ENCODE data around the gene ADAP1.
"Not testable (repeated sequence)": the region's sequence is repeated elsewhere in the genome, so short reads cannot be mapped to it uniquely, and the experiment has no call there.

Gene ADAP1, protein sequence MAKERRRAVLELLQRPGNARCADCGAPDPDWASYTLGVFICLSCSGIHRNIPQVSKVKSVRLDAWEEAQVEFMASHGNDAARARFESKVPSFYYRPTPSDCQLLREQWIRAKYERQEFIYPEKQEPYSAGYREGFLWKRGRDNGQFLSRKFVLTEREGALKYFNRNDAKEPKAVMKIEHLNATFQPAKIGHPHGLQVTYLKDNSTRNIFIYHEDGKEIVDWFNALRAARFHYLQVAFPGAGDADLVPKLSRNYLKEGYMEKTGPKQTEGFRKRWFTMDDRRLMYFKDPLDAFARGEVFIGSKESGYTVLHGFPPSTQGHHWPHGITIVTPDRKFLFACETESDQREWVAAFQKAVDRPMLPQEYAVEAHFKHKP

DNA sequence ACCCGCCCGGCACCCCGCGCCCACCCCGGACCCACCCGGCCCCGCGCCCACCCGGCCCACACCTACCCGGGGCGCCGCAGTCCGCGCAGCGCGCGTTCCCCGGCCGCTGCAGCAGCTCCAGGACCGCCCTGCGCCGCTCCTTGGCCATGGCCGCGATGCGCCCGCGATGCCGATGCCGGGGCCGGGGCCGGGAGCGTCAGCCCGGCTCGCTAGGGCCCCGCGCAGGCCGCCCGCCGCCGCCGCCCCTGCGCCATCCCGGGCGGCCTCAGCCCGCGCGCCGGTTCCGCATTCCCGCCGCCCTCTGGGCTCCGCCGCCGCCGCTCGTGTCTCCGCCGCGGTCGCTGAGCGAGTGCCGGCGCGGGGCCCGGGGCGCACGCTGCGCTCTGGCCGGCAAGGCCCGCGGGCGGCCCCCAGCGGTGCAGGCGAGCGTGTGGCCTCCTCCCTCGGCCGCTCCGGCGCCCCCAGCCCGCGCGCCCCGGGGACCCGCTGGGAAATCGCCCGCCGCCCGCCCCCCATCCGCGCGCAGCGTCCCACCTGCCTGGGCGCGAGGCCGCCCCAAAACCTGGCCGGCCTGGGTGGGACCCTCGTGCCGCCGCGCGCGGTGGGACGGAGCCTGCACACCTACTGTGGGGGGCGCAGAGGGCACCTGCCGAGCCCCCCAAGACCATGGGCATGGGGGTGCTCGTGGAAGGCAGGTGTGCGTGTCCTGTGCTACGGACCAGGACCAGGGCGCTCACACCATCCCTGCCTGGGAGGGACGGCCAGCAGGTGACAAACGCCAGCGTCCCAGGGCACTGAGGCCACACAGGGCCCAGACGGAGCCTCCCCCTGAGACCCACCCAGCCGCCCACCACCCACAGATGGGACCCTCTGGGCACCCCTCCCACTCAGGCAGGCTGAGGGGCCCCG lies at the start of gene ADAP1:
ADAP1 (minus strand) TSS at position 351 of the 909 bp plus-strand sequence; CDS start at position 148, 203 bp downstream.
- no peak for DNase-seq (ENCODE audit: low read depth)
- TF ChIP-seq, protein P1, sequence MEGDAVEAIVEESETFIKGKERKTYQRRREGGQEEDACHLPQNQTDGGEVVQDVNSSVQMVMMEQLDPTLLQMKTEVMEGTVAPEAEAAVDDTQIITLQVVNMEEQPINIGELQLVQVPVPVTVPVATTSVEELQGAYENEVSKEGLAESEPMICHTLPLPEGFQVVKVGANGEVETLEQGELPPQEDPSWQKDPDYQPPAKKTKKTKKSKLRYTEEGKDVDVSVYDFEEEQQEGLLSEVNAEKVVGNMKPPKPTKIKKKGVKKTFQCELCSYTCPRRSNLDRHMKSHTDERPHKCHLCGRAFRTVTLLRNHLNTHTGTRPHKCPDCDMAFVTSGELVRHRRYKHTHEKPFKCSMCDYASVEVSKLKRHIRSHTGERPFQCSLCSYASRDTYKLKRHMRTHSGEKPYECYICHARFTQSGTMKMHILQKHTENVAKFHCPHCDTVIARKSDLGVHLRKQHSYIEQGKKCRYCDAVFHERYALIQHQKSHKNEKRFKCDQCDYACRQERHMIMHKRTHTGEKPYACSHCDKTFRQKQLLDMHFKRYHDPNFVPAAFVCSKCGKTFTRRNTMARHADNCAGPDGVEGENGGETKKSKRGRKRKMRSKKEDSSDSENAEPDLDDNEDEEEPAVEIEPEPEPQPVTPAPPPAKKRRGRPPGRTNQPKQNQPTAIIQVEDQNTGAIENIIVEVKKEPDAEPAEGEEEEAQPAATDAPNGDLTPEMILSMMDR (IDR thresholded peaks at IDR 0.05; ENCODE audit: control insufficient read depth, extremely low read depth, insufficient read depth): peak; percentile 49
- H3K4me3 ChIP-seq (ENCODE audit: low read depth, low read length): peak within 1 kb of the TSS; percentile 44

DNA sequence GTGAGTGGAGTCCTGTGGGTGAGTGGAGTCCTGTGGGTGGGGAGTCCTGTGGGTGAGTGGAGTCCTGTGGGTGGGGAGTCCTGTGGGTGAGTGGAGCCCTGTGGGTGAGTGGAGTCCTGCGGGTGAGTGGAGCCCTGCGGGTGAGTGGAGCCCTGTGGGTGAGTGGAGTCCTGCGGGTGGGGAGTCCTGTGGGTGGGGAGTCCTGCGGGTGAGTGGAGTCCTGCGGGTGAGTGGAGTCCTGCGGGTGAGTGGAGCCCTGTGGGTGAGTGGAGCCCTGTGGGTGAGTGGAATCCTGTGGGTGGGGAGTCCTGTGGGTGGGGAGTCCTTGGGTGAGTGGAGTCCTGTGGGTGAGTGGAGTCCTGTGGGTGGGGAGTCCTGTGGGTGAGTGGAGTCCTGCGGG lies 48.0 kb upstream of the ADAP1 start:
- not testable (repeated sequence) for H3K4me3 ChIP-seq (ENCODE audit: low read depth, low read length); DNase-seq (ENCODE audit: low read depth)

DNA sequence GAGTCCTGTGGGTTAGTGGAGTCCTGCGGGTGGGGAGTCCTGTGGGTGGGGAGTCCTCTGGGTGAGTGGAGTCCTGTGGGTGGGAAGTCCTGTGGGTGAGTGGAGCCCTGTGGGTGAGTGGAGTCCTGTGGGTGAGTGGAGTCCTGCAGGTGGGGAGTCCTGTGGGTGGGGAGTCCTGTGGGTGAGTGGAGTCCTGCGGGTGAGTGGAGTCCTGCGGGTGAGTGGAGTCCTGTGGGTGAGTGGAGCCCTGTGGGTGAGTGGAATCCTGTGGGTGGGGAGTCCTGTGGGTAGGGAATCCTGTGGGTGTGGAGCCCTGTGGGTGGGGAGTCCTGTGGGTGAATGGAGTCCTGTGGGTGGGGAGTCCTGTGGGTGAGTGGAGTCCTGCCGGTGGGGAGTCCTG lies 47.5 kb upstream of the ADAP1 start:
- H3K4me3 ChIP-seq (ENCODE audit: low read depth, low read length); DNase-seq (ENCODE audit: low read depth): not testable (repeated sequence)

DNA sequence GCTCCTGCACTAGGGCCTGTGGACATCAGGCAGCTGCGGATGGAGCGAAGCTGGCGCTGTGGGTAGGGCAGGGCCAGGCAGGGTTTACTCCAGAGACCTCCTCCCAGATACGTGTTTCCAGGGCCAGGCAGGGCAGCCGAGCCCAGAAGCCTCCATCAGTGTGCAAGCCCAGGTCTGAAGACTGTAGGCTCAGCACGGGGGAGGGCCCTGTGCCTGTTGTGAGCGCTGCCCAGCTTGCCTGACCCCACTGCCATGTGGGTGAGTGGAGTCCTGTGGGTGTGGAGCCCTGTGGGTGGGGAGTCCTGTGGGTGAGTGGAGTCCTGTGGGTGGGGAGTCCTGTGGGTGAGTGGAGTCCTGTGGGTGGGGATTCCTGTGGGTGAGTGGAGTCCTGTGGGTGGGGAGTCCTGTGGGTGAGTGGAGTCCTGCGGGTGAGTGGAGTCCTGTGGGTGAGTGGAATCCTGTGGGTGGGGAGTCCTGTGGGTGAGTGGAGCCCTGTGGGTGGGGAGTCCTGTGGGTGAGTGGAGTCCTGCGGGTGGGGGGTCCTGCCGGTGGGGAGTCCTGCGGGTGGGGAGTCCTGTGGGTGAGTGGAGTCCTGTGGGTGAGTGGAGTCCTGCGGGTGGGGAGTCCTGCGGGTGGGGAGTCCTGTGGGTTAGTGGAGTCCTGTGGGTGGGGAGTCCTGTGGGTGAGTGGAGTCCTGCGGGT lies 46.7 kb upstream of the ADAP1 start:
- not testable (repeated sequence) for H3K4me3 ChIP-seq (ENCODE audit: low read depth, low read length); DNase-seq (ENCODE audit: low read depth)

DNA sequence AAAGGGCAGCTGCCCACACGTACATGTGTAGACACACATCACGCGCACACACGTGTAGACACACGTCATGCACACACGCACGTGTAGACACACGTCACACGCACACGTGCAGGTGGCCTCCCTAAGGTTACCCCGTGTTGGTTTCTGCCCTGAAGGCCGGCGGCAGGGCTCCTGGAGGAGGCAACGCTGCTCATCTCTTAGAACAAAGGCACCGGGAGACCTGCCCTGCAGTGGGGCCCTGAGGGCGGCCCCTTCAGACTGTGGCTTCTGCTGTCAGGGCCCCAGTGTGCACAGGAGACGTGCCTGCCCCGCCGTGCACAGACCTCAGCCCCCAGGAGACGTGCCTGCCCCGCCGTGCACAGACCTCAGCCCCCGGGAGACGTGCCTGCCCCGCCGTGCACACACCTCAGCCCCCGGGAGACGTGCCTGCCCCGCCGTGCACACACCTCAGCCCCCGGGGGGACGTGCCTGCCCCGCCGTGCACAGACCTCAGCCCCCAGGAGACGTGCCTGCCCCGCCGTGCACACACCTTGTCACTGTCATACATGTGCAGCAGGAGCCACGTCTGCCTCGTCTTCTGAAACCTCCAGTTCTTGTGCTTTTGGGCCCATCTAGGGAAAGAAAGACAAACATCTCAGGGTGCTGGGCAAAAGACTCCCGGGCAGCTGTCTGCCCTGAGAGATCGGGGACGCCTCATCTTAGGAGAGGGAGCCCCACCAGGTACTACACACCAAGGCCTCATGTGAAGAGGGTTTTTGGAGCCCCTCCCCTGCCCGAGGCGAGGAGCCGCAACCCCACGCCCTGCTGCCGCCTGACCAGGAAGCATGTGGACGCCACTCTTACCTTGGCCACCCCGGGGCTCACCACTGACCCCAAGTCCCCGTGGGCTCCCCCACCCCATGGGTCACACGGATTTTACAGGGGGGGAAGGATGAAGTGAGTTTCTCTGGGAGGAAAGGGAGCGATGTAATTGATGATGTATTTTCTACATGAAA lies 45.8 kb upstream of the ADAP1 start:
- no peak overlapping the region for H3K4me3 ChIP-seq (ENCODE audit: low read depth, low read length)
- no peak for DNase-seq (ENCODE audit: low read depth)
- TF ChIP-seq, protein P1 (IDR thresholded peaks at IDR 0.05; ENCODE audit: control insufficient read depth, extremely low read depth, insufficient read depth): no peak

DNA sequence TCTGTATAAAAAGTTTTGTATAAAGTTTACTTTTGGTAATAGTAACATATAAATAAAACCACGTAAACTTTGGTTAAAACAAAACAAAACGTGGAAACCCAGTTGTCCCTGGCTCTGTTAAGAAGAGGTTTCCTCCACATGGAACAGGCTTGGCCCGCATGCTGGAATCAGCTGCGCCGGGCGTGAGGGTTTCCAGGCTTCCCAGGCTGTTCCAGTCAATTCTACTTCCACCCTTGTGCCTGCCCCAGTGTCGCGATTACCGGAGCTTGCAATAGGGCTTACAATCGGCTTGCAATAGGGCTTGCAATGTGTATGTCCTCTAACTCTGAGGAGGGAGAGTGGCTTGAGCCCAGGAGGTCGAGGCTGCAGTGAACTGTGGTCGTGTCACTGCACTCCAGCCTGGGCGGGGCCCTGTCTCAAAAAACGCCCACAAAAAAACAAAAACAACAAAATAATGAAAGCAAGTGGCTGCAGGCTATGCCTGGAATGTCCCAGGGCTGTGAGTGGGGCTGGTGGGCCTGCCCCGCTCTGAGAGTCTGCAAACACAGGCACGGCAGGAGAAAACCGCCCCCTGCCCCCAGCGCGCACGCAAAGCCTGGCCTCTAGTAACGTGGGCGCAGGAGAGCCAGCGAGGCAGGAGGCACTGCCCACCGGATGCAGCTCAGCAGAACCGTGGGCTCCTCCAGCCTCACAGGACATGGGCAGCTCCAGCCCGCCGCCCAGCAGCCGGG lies 44.8 kb upstream of the ADAP1 start:
- TF ChIP-seq, protein P1 (IDR thresholded peaks at IDR 0.05; ENCODE audit: control insufficient read depth, extremely low read depth, insufficient read depth): no peak

DNA sequence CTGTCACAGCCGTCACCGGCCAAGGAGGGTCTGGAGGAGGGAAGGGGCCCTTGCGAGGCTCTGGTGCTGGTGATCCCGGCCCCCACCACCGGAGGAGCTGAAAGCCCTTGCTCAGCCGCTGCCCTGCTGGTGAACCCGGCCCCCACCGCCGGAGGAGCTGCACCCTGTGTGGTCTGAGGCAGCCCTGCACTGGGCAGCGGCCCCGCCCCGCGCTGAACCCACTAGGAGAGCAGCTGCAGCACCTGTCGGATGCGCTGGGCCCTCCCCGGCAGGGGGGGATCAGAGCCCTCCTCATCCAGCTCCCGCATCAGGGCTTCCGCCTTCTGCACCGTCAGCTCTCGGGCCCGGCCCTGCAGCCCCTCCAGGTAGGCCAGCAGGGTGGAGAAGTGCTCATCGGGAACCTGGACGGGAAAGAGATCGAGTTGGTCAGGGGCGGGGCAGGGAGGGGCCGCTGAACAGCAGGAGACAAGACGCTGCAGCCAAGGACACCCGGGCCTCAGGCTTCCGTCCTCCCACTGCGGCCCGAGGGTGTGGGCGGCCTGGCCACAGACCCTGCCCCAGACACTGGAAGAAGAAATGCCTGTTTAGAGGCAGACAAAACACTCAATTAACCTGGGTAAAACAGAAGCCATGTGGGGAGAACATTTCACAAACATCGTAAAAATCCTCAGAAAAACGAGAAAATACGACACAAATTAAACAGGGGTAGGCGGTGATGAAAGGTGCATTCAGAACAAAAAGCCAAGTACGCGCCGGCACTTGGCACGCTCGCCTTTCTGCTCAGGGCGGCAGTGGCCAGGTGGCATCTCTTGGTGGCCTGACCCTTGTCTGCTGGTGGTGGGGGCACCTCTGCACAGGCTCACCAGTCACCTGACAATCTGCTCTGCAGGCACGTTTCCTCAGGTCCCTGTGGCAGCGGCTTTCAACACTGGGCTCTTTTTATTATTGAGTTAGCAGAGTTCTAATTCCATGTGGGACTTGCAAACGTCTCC lies 43.2 kb upstream of the ADAP1 start:
- TF ChIP-seq, protein P1 (IDR thresholded peaks at IDR 0.05; ENCODE audit: control insufficient read depth, extremely low read depth, insufficient read depth): no peak

More for the DNA sequence above, 44.8 kb upstream of the ADAP1 start:
- H3K4me3 ChIP-seq (ENCODE audit: low read depth, low read length): no peak overlapping the region
- DNase-seq (ENCODE audit: low read depth): no peak

More for the DNA sequence above, 43.2 kb upstream of the ADAP1 start:
- H3K4me3 ChIP-seq (ENCODE audit: low read depth, low read length): no peak overlapping the region
- DNase-seq (ENCODE audit: low read depth): no peak
